Measurements from ENCODE around the gene RFTN1.

GRCh38 chr3:16304061-16305010 is 209.2 kb downstream of the RFTN1 start:
- no peak for TF ChIP-seq POLR2A (IDR thresholded peaks at IDR 0.05; ENCODE audit: control extremely low read depth in 1 of 2, low read depth in 2 of 2, low read length in 2 of 2)
- no peak for TF ChIP-seq RAD21 (IDR thresholded peaks at IDR 0.05 in 1 of 2, conservative IDR thresholded peaks at IDR 0.05 in 1 of 2; ENCODE audit: low read depth in 2 of 2, low read length in 2 of 2)
- TF ChIP-seq YY1 (IDR thresholded peaks at IDR 0.05; ENCODE audit: low read depth, low read length), result no peak
- TF ChIP-seq, protein P1, sequence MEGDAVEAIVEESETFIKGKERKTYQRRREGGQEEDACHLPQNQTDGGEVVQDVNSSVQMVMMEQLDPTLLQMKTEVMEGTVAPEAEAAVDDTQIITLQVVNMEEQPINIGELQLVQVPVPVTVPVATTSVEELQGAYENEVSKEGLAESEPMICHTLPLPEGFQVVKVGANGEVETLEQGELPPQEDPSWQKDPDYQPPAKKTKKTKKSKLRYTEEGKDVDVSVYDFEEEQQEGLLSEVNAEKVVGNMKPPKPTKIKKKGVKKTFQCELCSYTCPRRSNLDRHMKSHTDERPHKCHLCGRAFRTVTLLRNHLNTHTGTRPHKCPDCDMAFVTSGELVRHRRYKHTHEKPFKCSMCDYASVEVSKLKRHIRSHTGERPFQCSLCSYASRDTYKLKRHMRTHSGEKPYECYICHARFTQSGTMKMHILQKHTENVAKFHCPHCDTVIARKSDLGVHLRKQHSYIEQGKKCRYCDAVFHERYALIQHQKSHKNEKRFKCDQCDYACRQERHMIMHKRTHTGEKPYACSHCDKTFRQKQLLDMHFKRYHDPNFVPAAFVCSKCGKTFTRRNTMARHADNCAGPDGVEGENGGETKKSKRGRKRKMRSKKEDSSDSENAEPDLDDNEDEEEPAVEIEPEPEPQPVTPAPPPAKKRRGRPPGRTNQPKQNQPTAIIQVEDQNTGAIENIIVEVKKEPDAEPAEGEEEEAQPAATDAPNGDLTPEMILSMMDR (IDR thresholded peaks at IDR 0.05; ENCODE audit: control extremely low read depth in 1 of 3, insufficient read depth in 1 of 3, low read depth in 1 of 3, low read length in 3 of 3), result no peak
- TF ChIP-seq EZH2 (IDR thresholded peaks at IDR 0.05; ENCODE audit: low read depth, low read length, severe bottlenecking), result no peak
- TF ChIP-seq POLR2AphosphoS5 (IDR thresholded peaks at IDR 0.05; ENCODE audit: low read depth, low read length), result no peak
- TF ChIP-seq ASH2L (IDR thresholded peaks at IDR 0.05; ENCODE audit: low read length), result no peak
- TF ChIP-seq MAFK (IDR thresholded peaks at IDR 0.05; ENCODE audit: low read depth, low read length), result no peak
- no peak for TF ChIP-seq MAX (IDR thresholded peaks at IDR 0.05)
- no peak for TF ChIP-seq CHD1 (IDR thresholded peaks at IDR 0.05; ENCODE audit: low read depth, low read length)
- TF ChIP-seq SIN3A (conservative IDR thresholded peaks at IDR 0.05 in 1 of 2, IDR thresholded peaks at IDR 0.05 in 1 of 2; ENCODE audit: low read depth in 1 of 2, low read length in 2 of 2), result no peak
- TF ChIP-seq CEBPB (IDR thresholded peaks at IDR 0.05; ENCODE audit: low read depth, low read length), result no peak

Data from H1 (cell line).